Suprapubic skin (tissue), 4 donors: ENCODE data around the gene NYAP2. TPM values are rescaled to one million over a fixed set of nuclear protein-coding genes. Genes with fewer than 3 reads are reported as not detected.

ENCODE experiments used
- DNase-seq, 2 donors: peaks; one replicate each; pipeline ENCODE4 v3.0.0-alpha.2; 2019; ENCODE audit warnings: low spot score in 2 of 2
- H3K27ac ChIP-seq: fragments of 200-600 bp; sonication (generic); one replicate; pipeline ENCODE4 v1.5.1; 2019
- H3K27me3 ChIP-seq: fragments of 200-600 bp; sonication (generic); one replicate; pipeline ENCODE4 v1.5.1; 2019
- H3K36me3 ChIP-seq: fragments of 200-600 bp; sonication (generic); one replicate; pipeline ENCODE4 v1.5.1; 2019
- H3K4me1 ChIP-seq: fragments of 200-600 bp; sonication (generic); one replicate; pipeline ENCODE4 v1.5.1; 2019
- H3K4me3 ChIP-seq: fragments of 200-600 bp; sonication (generic); one replicate; pipeline ENCODE4 v1.5.1; 2019; ENCODE audit warnings: mild to moderate bottlenecking
- H3K9me3 ChIP-seq: fragments of 200-600 bp; sonication (generic); one replicate; pipeline ENCODE4 v1.5.1; 2019
- CTCF ChIP-seq, 2 donors: fragments of 200-600 bp in 1 of 2; fragments of 450-650 bp in 1 of 2; sonication (generic) in 1 of 2; IDR thresholded peaks; one replicate each; pipeline ENCODE4 v1.5.1; 2016 to 2019; ENCODE audit warnings: antibody characterized with exemption in 2 of 2, mild to moderate bottlenecking in 1 of 2, moderate library complexity in 1 of 2
- EP300 ChIP-seq: sonication (generic); formaldehyde crosslinking; IDR thresholded peaks from one replicate; pipeline ENCODE4 v1.6.1; 2017; ENCODE audit warnings: antibody characterized with exemption
- POLR2A ChIP-seq, 2 donors: fragments of 450-650 bp; IDR thresholded peaks; one replicate each; pipeline ENCODE4 v1.6.1; 2017; ENCODE audit warnings: antibody characterized with exemption in 2 of 2, mild to moderate bottlenecking in 2 of 2, moderate library complexity in 2 of 2
- POLR2AphosphoS5 ChIP-seq, 3 donors: sonication (generic); formaldehyde crosslinking; IDR thresholded peaks; one replicate each; pipeline ENCODE4 v1.6.1; 2017; ENCODE audit warnings: antibody characterized with exemption in 3 of 3
- WGBS: methylation state at CpG from one replicate; pipeline ENCODE4 v1.1.5; 2018; 5-methylcytosine and 5-hydroxymethylcytosine counted together
- total RNA-seq, 4 donors: library from RNA; depleted of rRNA; stranded (reverse); fragments of >200 nt; gene quantifications; one replicate each; pipeline ENCODE4 v1.1.0, GENCODE V29; 2016

The NYAP2 gene
- total RNA-seq, 4 donors from 2014 or later: 0.11 TPM; not detected in 3

- no peaks in the 10 kb centered on the region for H3K9me3 ChIP-seq
- 87% methylated on average over 3 of the region's 3 CpGs for WGBS
- no peaks in the 10 kb centered on the region for H3K27me3 ChIP-seq
- DNase-seq: no peak
- no peak overlapping the region for H3K4me3 ChIP-seq
- no peak overlapping the region for H3K27ac ChIP-seq
- no peaks in the 10 kb centered on the region for H3K36me3 ChIP-seq
- no peaks in the 10 kb centered on the region for H3K4me1 ChIP-seq
- TF ChIP-seq POLR2A (IDR thresholded peaks at IDR 0.05) (no peak), CTCF (IDR thresholded peaks at IDR 0.05) (no peak), EP300 (no peak), POLR2AphosphoS5 (IDR thresholded peaks at IDR 0.05) (no peak)
Observed at GRCh38 chr2:225590932-225591331, 191.4 kb downstream of the NYAP2 start.

GRCh38 chr2:225597911-225598310 lies 198.4 kb downstream of the NYAP2 start:
- H3K27me3 ChIP-seq: no peaks in the 10 kb centered on the region
- TF ChIP-seq POLR2A (IDR thresholded peaks at IDR 0.05) (no peak), EP300 (no peak), POLR2AphosphoS5 (IDR thresholded peaks at IDR 0.05) (no peak), CTCF (IDR thresholded peaks at IDR 0.05) (no peak)
- H3K4me3 ChIP-seq: no peak overlapping the region
- no peaks in the 10 kb centered on the region for H3K4me1 ChIP-seq
- 72% methylated on average over 4 of the region's 4 CpGs for WGBS
- H3K36me3 ChIP-seq: no peaks in the 10 kb centered on the region
- no peak overlapping the region for H3K27ac ChIP-seq
- no peak for DNase-seq
- H3K9me3 ChIP-seq: no peaks in the 10 kb centered on the region

- H3K4me1 ChIP-seq: no peaks in the 10 kb centered on the region
- no peaks in the 10 kb centered on the region for H3K9me3 ChIP-seq
- no peak overlapping the region for H3K27ac ChIP-seq
- no peaks in the 10 kb centered on the region for H3K27me3 ChIP-seq
- DNase-seq: no peak
- TF ChIP-seq POLR2AphosphoS5 (IDR thresholded peaks at IDR 0.05) (no peak), POLR2A (IDR thresholded peaks at IDR 0.05) (no peak), EP300 (no peak), CTCF (IDR thresholded peaks at IDR 0.05) (no peak)
- H3K36me3 ChIP-seq: no peaks in the 10 kb centered on the region
- no peak overlapping the region for H3K4me3 ChIP-seq
Observed at GRCh38 chr2:225598426-225598825, 198.9 kb downstream of the NYAP2 start.

- Histone ChIP-seq H3K9me3 (no peaks in the 10 kb centered on the region), H3K4me3 (no peak overlapping the region), H3K4me1 (no peaks in the 10 kb centered on the region), H3K36me3 (no peaks in the 10 kb centered on the region), H3K27ac (no peak overlapping the region), H3K27me3 (no peaks in the 10 kb centered on the region)
- no peak for DNase-seq
- WGBS: 50% methylated on average over 4 of the region's 4 CpGs
- TF ChIP-seq CTCF (IDR thresholded peaks at IDR 0.05): no peak
- TF ChIP-seq POLR2A (IDR thresholded peaks at IDR 0.05): no peak
- no peak for TF ChIP-seq POLR2AphosphoS5 (IDR thresholded peaks at IDR 0.05)
- no peak for TF ChIP-seq EP300
Observed at GRCh38 chr2:225598897-225599296, 199.4 kb downstream of the NYAP2 start.

GRCh38 chr2:225599856-225600255 lies 200.3 kb downstream of the NYAP2 start:
- 70% methylated on average over 1 of the region's 1 CpG for WGBS
- Histone ChIP-seq H3K36me3 (no peaks in the 10 kb centered on the region), H3K27ac (no peak overlapping the region), H3K9me3 (no peaks in the 10 kb centered on the region), H3K4me3 (no peak overlapping the region), H3K4me1 (no peaks in the 10 kb centered on the region), H3K27me3 (no peaks in the 10 kb centered on the region)
- TF ChIP-seq POLR2A (IDR thresholded peaks at IDR 0.05) (no peak), EP300 (no peak), CTCF (IDR thresholded peaks at IDR 0.05) (no peak), POLR2AphosphoS5 (IDR thresholded peaks at IDR 0.05) (no peak)
- no peak for DNase-seq
